ENCODE data around the gene C12orf42. TPM values are rescaled to one million over a fixed set of nuclear protein-coding genes. Genes with fewer than 3 reads are reported as not detected.
"Not testable (repeated sequence)": the region's sequence is repeated elsewhere in the genome, so short reads cannot be mapped to it uniquely, and the experiment has no call there.

C12orf42 gene
- polyA plus RNA-seq, 1 experiment = not detected

DNA sequence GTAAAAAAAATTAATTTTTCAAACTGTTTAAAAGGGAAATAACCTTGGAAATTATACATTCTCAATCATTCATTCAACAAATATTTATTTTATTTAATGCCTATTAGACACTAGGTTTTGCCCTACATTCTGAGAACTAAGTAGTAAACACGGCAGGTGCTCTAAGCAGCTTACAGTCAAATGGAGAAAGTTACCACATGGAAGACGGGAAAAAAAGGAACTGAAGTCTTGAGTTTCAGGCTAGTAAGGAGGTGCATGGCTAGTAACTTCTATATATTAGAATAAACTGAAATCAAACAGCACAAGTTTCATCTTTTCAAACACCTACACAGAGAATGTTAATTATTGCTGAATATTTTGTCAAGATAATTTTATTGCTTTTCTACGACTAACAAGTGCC, 52.9 kb downstream of the C12orf42 start:
- no peaks in the 10 kb centered on the region for H3K27me3 ChIP-seq (ENCODE audit: control insufficient read depth, insufficient read depth, low read length)
- H3K4me3 ChIP-seq (ENCODE audit: low read depth, low read length) = no peak overlapping the region
- TF ChIP-seq CTCF (IDR thresholded peaks at IDR 0.05; ENCODE audit: low read depth, low read length) = no peak
- ChIA-PET CTCF (no interaction called here), POLR2A (no interaction called here)
- no peak for DNase-seq (ENCODE audit: low read depth, low spot score)
- no peak overlapping the region for H3K27ac ChIP-seq (ENCODE audit: low read depth, low read length)
- H3K9me3 ChIP-seq (ENCODE audit: control insufficient read depth, insufficient read depth, low read length) = no peaks in the 10 kb centered on the region

DNA sequence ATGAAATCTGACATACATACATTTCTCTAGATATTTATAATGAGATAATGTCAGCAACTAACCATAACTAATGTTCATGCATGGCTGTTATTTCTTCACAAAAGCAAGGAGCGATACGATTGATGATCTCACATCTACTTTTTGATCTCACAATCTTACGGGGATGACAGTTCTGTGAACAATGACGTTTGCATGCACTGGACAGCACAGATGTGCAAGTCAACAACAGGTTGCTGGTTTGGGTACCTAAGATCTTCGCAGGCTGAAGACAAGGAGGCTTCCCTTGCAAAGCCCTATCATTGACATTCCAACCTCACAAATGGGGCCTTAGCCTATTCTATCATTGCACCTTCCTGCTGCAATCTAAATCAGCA, 53.6 kb downstream of the C12orf42 start:
- H3K9me3 ChIP-seq (ENCODE audit: control insufficient read depth, insufficient read depth, low read length) = no peaks in the 10 kb centered on the region
- ChIA-PET POLR2A (no interaction called here), CTCF (no interaction called here)
- no peak overlapping the region for H3K4me3 ChIP-seq (ENCODE audit: low read depth, low read length)
- H3K27ac ChIP-seq (ENCODE audit: low read depth, low read length) = no peak overlapping the region
- no peaks in the 10 kb centered on the region for H3K27me3 ChIP-seq (ENCODE audit: control insufficient read depth, insufficient read depth, low read length)
- TF ChIP-seq CTCF (IDR thresholded peaks at IDR 0.05; ENCODE audit: low read depth, low read length) = no peak
- DNase-seq (ENCODE audit: low read depth, low spot score) = no peak

DNA sequence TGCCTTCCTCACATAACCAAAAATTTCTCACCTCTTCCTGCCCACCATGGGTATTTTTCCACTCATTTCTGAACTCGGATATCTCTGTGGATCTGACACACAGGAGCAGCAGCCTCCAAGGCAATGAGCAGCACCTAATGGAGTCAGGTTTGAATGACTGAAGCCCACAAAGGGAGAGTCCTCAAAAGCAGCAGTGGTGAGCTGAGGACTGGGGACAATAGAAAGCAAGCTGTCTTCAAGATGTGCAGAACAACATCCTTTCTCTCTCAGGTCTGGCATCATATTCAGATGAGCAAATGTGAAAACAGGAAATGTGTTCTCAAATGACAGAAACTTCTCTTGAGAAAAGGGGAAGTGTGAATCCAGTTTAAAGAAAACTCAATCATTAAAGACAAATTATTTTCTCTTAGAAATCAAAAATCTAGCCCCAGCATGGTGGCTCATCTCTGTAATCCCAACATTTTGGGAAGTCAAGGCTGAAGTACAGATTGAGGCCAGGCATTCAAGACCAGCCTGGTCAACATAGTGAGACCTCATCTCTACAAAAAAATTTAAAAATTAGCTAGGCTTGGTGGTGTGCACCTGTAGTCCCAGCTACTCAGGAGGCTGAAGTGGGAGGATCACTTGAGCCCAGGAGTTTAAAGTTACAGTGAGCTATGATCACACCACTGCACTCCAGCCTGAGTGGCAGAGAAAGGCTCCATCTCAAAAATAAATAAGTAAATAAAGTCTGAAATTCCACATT, 54.2 kb downstream of the C12orf42 start:
- no peak overlapping the region for H3K27ac ChIP-seq (ENCODE audit: low read depth, low read length)
- H3K9me3 ChIP-seq (ENCODE audit: control insufficient read depth, insufficient read depth, low read length) = no peaks in the 10 kb centered on the region
- H3K4me3 ChIP-seq (ENCODE audit: low read depth, low read length) = no peak overlapping the region
- H3K27me3 ChIP-seq (ENCODE audit: control insufficient read depth, insufficient read depth, low read length) = no peaks in the 10 kb centered on the region
- DNase-seq (ENCODE audit: low read depth, low spot score) = no peak
- ChIA-PET CTCF (no interaction called here), POLR2A (no interaction called here)
- TF ChIP-seq CTCF (IDR thresholded peaks at IDR 0.05; ENCODE audit: low read depth, low read length) = no peak

- DNase-seq (ENCODE audit: low read depth, low spot score); H3K27ac ChIP-seq (ENCODE audit: low read depth, low read length); H3K4me3 ChIP-seq (ENCODE audit: low read depth, low read length); H3K9me3 ChIP-seq (ENCODE audit: control insufficient read depth, insufficient read depth, low read length); CTCF ChIA-PET; POLR2A ChIA-PET; H3K27me3 ChIP-seq (ENCODE audit: control insufficient read depth, insufficient read depth, low read length): not testable (repeated sequence)
These were observed 61.3 kb downstream of the C12orf42 start for GRCh38 chr12:103434165-103435105.

GRCh38 chr12:103431950-103432349, 63.8 kb downstream of the C12orf42 start:
- Histone ChIP-seq H3K4me3 (ENCODE audit: low read depth, low read length) (no peak overlapping the region), H3K27me3 (ENCODE audit: control insufficient read depth, insufficient read depth, low read length) (no peaks in the 10 kb centered on the region), H3K27ac (ENCODE audit: low read depth, low read length) (no peak overlapping the region), H3K9me3 (ENCODE audit: control insufficient read depth, insufficient read depth, low read length) (peaks cover 6% of the 10 kb centered on the region; the same call in 1 of the 2 replicates)
- no peak for TF ChIP-seq CTCF (IDR thresholded peaks at IDR 0.05; ENCODE audit: low read depth, low read length)
- POLR2A ChIA-PET = no interaction called here
- CTCF ChIA-PET = no interaction called here
- DNase-seq (ENCODE audit: low read depth, low spot score) = no peak
